ENCODE data around the gene RDH12.

RDH12 gene

GRCh38 chr14:67749341-67750084, 47.8 kb downstream of the RDH12 start:
- no peak for DNase-seq (ENCODE audit: low read depth)

- no peak for DNase-seq (ENCODE audit: low read depth)
Measured at GRCh38 chr14:67756496-67756895, 54.8 kb downstream of the RDH12 start.

- DNase-seq (ENCODE audit: low read depth) = no peak
Measured at GRCh38 chr14:67757175-67757574, 55.5 kb downstream of the RDH12 start.

- DNase-seq (ENCODE audit: low read depth) = no peak
Measured at GRCh38 chr14:67759916-67760315, 58.2 kb downstream of the RDH12 start.

GRCh38 chr14:67762051-67762450, 60.4 kb downstream of the RDH12 start:
- DNase-seq (ENCODE audit: low read depth) = no peak

- no peak for DNase-seq (ENCODE audit: low read depth)
Measured at GRCh38 chr14:67763158-67763822, 61.6 kb downstream of the RDH12 start.

- no peak for DNase-seq (ENCODE audit: low read depth)
Measured at GRCh38 chr14:67764496-67764895, 62.8 kb downstream of the RDH12 start.

GRCh38 chr14:67765192-67765834, 63.6 kb downstream of the RDH12 start:
- no peak for DNase-seq (ENCODE audit: low read depth)

- no peak for DNase-seq (ENCODE audit: low read depth)
Measured at GRCh38 chr14:67766035-67766680, 64.5 kb downstream of the RDH12 start.

GRCh38 chr14:67768219-67768618, 66.5 kb downstream of the RDH12 start:
- DNase-seq (ENCODE audit: low read depth) = no peak

GRCh38 chr14:67773844-67774377, 72.2 kb downstream of the RDH12 start:
- no peak for DNase-seq (ENCODE audit: low read depth)

- no peak for DNase-seq (ENCODE audit: low read depth)
Measured at GRCh38 chr14:67776653-67777322, 75.1 kb downstream of the RDH12 start.

- DNase-seq (ENCODE audit: low read depth) = no peak
Measured at GRCh38 chr14:67778792-67779191, 77.1 kb downstream of the RDH12 start.

GRCh38 chr14:67782090-67782489, 80.4 kb downstream of the RDH12 start:
- no peak for DNase-seq (ENCODE audit: low read depth)
